Superior temporal gyrus (tissue), 1 donor: ENCODE results near the gene CNTNAP4.

Experiments used
- DNase-seq: peaks from one replicate; pipeline ENCODE4 v3.0.0-alpha.2; 2016; ENCODE audit errors: extremely low spot score

CNTNAP4 gene

GRCh38 chr16:76309639-76310335, 32.6 kb downstream of the CNTNAP4 start:
- no peak for DNase-seq

GRCh38 chr16:76311260-76311659, 34.1 kb downstream of the CNTNAP4 start:
- no peak for DNase-seq

GRCh38 chr16:76318565-76318964, 41.4 kb downstream of the CNTNAP4 start:
- no peak for DNase-seq

- no peak for DNase-seq
These were observed 51.9 kb downstream of the CNTNAP4 start for GRCh38 chr16:76329106-76329505.

GRCh38 chr16:76335180-76335974, 58.2 kb downstream of the CNTNAP4 start:
- DNase-seq = peak; percentile 42

DNA sequence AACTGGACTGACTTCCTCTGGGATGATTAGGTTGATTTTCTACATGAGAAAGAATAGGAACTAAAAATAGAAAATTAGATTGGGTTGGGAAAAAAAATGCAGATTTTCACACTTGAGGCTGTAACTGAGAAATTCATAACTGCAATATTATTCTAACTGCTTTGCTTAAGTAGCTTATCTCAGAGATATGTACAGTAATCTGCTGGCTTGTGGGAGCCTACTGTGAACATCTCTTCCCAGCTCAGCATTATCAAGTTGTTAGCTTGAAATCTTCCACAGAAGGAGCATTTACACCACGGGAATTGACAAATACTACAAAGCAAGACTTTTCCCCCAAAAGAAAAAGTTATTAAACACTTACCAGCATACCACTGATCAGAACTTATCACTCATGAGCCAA, 58.9 kb downstream of the CNTNAP4 start:
- no peak for DNase-seq

DNA sequence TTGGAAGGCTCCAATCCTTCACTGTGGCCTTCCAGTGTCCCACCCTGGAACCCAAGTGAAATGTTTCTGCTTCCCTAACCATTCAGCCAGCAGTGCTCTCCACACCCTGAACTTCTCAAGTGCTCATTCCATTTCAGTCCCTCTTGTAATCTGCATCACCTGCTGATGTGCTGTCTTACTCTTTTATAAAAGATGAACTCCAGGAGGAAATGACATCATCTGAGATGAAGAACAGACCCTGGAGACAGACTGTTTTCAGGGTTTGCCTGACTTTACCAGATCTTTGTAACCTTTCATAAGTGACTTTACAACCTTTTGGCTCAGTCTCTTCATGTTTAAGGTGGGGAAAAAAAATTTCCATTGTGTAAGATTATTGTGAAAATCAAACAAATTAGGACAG, 61.3 kb downstream of the CNTNAP4 start:
- DNase-seq = no peak

DNA sequence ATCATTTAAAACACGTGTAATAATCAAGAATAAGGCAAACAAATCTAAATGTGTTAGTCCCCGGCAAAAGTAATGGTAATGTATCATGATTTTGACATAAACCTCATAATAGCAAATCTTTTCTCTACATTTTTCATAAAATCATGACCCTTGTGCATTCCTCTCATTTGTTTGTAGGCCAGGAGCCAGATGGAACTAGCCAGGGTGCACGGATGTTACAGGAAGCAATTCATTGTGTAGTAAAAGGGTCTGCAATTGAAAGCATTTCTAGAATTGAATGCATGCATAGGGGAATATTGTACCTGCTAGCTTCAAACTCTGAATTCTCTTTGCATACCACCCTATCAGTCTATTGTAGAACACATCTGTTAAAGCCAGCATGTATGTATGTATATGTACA, 66.6 kb downstream of the CNTNAP4 start:
- DNase-seq = no peak

- DNase-seq = no peak
These were observed 68.0 kb downstream of the CNTNAP4 start for GRCh38 chr16:76345163-76345661.

- no peak for DNase-seq
These were observed 69.0 kb downstream of the CNTNAP4 start for GRCh38 chr16:76346210-76346609.

DNA sequence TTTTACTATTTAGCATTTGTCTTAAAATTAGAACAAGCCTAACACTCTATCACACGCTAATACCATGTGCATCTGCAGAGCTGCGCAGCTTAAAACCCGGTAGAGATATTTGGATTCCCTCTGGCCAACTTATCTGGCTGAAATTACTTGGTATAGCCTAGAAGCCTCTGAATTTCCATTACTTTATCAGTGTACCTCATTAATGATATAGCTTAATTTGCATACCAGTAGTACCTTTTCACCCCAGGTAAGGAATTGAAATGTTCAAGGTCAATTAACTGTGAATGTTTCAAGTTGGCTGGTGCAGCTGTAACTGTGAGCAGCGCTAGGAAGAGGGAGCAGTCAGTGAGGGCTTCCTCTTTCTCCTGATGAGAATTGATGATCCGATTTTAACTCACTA, 74.2 kb downstream of the CNTNAP4 start:
- no peak for DNase-seq

DNA sequence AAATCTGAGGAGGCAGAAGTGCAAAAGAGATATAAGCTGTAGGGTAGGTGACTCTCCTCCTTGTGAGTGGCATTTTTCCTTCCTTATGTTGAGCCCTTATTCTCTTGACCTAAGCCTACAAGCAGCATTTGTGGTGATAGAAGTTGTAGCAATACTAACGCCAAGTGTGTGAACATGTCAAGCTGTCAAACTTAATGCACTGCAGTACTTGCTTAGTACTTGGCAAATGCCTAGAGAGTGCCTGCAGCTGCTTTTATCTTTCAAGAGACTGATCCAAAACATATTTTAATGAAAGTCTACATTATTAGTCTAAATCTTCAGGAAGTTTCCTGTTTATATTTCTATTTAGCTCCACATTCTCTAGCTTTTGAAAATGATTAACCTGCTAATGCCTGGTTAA, 83.2 kb downstream of the CNTNAP4 start:
- DNase-seq = no peak

DNA sequence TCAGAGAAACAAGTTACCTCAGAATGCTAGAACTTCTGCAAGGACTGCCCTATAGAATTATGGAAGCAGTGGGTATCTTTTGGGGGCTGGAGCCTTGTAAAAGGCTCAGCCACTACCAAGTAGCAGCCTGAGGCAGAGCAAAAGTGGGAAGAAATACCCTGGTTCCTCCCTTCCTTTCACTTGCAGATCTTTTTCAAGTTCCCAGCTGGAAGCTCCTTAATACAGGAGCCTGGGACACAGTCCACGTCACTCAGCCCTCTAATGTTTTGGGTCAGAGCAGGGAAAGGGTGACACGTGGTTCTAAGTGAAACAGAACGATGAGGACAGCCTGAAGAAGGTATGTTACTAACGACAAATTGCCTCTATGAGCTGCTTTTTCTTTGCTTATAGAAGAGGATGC, 93.1 kb downstream of the CNTNAP4 start:
- no peak for DNase-seq

DNA sequence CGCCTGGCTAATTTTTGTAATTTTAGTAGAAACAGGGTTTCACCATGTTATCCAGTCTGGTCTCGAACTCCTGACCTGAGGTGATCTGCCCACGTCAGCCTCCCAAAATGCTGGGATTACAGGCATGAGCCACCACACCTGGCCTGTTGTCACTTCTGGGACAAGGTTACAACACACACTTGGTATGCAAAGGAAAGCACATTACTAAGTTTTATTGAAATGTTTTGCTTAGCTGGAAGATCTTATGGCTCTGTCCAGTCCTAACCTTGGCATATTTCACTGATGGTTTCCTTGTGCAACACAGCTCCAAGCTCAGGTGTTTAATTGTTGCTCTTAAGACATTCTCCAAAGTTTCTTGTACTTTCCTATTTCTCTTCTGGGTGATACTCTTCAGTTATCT, 94.2 kb downstream of the CNTNAP4 start:
- no peak for DNase-seq

- no peak for DNase-seq
These were observed 96.8 kb downstream of the CNTNAP4 start for GRCh38 chr16:76373998-76374397.

DNA sequence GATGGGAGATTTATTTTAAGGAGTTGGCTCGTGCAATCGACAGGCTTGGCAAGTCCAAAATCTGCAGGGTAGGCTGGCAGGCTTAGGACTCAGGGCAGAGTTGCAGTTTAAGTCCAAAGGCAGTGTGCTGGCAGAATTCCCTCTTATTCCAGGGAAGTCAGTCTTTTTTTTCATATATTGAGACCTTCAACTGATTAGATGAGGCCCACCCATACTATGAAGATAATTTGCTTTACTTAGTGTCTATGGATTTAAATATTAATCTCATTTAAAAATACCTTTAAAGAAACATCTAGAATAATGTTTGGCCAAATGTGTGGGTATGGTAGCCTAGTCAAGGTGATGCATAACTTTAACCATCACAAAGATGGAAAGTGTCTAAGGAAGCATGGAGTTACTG, 99.8 kb downstream of the CNTNAP4 start:
- no peak for DNase-seq

- DNase-seq = no peak
These were observed 100.8 kb downstream of the CNTNAP4 start for GRCh38 chr16:76378020-76378419.

GRCh38 chr16:76381096-76381495, 103.9 kb downstream of the CNTNAP4 start:
- no peak for DNase-seq

GRCh38 chr16:76385601-76386230, 108.5 kb downstream of the CNTNAP4 start:
- DNase-seq = no peak

DNA sequence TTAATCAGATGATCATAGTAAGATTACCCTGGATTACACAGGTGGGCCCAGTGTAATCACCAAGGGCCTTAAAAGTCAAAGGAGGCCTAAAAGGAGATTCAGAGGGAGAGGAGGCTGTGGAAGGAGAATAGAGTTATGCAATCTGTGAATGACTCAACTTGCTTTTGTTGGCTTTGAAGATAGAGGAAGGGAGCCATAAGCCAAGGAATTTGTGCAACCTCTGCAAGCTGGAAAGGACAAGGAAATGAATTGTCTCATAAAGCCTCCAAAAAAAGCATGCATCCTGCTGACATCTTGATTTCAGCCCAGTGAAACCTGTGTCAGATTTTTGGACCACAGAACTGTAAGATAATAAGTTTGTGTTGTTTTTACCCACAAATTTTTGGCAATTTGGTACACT, 109.6 kb downstream of the CNTNAP4 start:
- no peak for DNase-seq

GRCh38 chr16:76387994-76388393, 110.8 kb downstream of the CNTNAP4 start:
- DNase-seq = no peak

DNA sequence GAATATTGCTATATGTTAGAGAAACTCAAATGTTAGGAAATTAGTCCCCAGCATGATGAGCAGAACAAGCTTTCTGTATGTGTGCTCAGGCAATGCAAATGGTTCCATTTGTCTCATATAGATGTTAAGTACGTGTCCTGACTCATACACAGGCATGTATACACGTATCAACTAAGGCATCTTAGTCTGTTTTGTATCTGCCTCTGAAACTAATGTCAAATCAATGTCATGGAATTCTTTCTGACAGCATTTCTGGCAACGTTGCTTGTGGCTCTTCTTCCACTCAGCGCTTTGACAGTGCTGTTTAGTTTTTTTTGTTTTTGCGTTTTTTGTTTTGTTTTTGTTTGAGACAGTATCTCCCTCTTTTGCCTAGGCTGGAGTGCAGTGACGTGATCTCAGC, 111.9 kb downstream of the CNTNAP4 start:
- DNase-seq = no peak

GRCh38 chr16:76390476-76390875, 113.3 kb downstream of the CNTNAP4 start:
- DNase-seq = no peak
